ENCODE measurements around the gene GSN.

DNA sequence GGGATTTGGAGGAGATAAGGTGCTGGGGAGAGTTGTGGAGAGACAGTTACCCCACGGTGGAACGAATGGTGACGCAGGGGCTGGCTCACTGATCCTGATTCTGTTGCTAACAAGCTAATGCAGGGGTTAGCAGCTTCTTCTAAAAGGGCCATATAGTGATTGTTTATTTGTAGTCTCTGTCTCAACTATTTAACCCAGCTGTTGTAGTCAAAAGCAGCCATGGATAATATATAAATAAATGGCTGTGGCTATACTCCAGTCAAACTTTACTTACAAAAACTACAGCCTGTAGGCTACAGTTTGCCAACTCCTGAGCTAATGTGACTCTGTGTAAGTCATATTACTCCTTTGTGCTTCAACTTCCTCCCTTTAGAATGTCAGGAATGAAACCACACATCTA is 80.3 kb downstream of the GSN start:
- TF ChIP-seq, protein P1, sequence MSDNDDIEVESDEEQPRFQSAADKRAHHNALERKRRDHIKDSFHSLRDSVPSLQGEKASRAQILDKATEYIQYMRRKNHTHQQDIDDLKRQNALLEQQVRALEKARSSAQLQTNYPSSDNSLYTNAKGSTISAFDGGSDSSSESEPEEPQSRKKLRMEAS (IDR thresholded peaks at IDR 0.05) = no peak
- TF ChIP-seq, protein P2, sequence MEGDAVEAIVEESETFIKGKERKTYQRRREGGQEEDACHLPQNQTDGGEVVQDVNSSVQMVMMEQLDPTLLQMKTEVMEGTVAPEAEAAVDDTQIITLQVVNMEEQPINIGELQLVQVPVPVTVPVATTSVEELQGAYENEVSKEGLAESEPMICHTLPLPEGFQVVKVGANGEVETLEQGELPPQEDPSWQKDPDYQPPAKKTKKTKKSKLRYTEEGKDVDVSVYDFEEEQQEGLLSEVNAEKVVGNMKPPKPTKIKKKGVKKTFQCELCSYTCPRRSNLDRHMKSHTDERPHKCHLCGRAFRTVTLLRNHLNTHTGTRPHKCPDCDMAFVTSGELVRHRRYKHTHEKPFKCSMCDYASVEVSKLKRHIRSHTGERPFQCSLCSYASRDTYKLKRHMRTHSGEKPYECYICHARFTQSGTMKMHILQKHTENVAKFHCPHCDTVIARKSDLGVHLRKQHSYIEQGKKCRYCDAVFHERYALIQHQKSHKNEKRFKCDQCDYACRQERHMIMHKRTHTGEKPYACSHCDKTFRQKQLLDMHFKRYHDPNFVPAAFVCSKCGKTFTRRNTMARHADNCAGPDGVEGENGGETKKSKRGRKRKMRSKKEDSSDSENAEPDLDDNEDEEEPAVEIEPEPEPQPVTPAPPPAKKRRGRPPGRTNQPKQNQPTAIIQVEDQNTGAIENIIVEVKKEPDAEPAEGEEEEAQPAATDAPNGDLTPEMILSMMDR (IDR thresholded peaks at IDR 0.05; ENCODE audit: control extremely low read depth in 1 of 3, insufficient read depth in 1 of 3, low read depth in 1 of 3, low read length in 3 of 3) = no peak
- no peak for TF ChIP-seq POLR2A (IDR thresholded peaks at IDR 0.05; ENCODE audit: control extremely low read depth in 1 of 2, low read depth in 2 of 2, low read length in 2 of 2)
- TF ChIP-seq EZH2 (IDR thresholded peaks at IDR 0.05; ENCODE audit: low read depth, low read length, severe bottlenecking) = no peak

Data from H1 (cell line).